Activated naive CD4-positive, alpha-beta T cell treated with anti-CD3 and anti-CD28 coated beads, Interleukin-2, amount 50 U/mL, for 24 hours (primary cell): ENCODE results near the gene EEF1G.
"Not testable (repeated sequence)": the region's sequence is repeated elsewhere in the genome, so short reads cannot be mapped to it uniquely, and the experiment has no call there.

ENCODE experiments used
- H3K27ac Mint-ChIP-seq: one replicate; pipeline ENCODE4 v1.8.0; 2021; ENCODE audit warnings: mild to moderate bottlenecking, mixed read lengths
- H3K27me3 Mint-ChIP-seq: one replicate; pipeline ENCODE4 v1.8.0; 2021; ENCODE audit warnings: mixed read lengths
- H3K36me3 Mint-ChIP-seq: one replicate; pipeline ENCODE4 v1.8.0; 2021; ENCODE audit warnings: mixed read lengths
- H3K4me1 Mint-ChIP-seq: one replicate; pipeline ENCODE4 v1.8.0; 2021; ENCODE audit warnings: mixed read lengths
- H3K4me3 Mint-ChIP-seq: one replicate; pipeline ENCODE4 v1.8.0; 2021; ENCODE audit warnings: mild to moderate bottlenecking, mixed read lengths
- H3K9me3 Mint-ChIP-seq: one replicate; pipeline ENCODE4 v1.8.0; 2021; ENCODE audit warnings: mixed read lengths

EEF1G gene

GRCh38 chr11:62555464-62556107 is 18.1 kb downstream of the EEF1G start:
- peaks cover 86% of the 10 kb centered on the region for H3K4me1 Mint-ChIP-seq
- H3K4me3 Mint-ChIP-seq, result peak overlapping the region; percentile 69
- H3K36me3 Mint-ChIP-seq, result peaks cover 7% of the 10 kb centered on the region
- H3K9me3 Mint-ChIP-seq, result no peaks in the 10 kb centered on the region
- H3K27ac Mint-ChIP-seq, result peak overlapping the region; percentile 91
- H3K27me3 Mint-ChIP-seq, result no peaks in the 10 kb centered on the region

DNA sequence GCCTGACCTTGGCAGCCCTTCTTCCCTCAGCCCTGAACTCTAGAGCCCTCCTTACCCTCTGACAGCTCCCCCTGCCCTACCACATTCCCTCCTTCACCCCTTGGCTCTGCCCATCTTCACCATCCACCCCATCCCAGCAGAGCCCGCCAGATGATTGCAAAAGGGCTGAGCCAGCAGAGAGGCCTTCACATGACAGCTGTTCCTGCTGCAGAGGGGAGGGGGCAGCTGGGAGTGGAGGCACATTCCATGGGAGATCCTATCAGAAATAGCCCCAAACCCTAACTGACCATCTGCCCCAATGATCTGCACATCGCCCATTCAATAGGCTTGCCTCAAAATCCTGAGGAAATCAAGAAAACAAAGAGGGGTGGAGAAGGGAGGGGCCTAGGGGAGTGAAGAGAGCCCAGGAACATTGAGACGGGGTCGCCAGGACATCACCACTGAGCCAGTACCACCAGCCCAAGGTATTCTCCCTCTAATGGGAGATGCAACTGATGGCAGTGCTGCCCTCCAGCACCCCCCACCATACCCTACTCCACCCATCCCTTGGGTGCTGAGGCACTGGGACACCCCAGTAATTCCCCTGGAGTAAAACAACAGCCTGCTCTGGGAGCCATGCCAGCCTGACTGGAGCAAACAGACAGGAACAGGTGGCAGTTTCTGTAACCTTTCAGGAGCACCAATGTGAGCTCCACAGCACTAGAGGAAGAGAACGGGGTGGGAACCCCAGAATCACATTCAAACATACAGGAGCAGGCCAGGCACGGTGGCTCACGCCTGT is 19.1 kb downstream of the EEF1G start:
- Mint-ChIP-seq H3K4me1 (peaks cover 86% of the 10 kb centered on the region), H3K4me3 (peak overlapping the region; percentile 69), H3K9me3 (no peaks in the 10 kb centered on the region), H3K27ac (peak overlapping the region; percentile 91), H3K36me3 (peaks cover 4% of the 10 kb centered on the region), H3K27me3 (no peaks in the 10 kb centered on the region)

DNA sequence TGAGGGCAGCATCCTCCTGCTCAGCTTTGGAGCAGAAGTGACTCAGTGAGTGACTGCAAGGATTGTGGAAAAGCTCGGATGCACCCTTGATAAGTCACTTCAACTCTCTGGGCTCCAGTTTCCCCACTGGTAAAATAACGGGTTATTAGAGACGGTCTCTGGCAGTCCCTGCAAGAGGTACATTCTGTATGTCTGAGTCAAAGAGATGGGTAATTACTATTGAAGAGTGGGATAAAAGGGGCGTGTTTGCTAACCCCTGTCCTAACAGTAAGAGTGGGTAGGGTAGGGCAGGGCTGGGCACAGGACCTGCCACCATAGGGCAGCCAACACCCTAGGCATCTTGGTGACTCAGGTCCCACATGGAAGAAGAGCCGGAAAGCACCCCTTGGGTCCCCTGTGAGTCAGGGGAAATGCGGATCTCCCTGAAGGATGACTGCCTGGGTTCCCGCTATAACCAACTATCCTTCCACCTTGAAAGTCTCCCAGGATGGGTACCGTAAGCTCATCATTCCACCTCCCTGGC is 19.8 kb downstream of the EEF1G start:
- Mint-ChIP-seq H3K9me3 (no peaks in the 10 kb centered on the region), H3K36me3 (peaks cover under 1% of the 10 kb centered on the region), H3K4me1 (peaks cover 82% of the 10 kb centered on the region), H3K4me3 (peak overlapping the region; percentile 69), H3K27ac (peak overlapping the region; percentile 91), H3K27me3 (no peaks in the 10 kb centered on the region)

DNA sequence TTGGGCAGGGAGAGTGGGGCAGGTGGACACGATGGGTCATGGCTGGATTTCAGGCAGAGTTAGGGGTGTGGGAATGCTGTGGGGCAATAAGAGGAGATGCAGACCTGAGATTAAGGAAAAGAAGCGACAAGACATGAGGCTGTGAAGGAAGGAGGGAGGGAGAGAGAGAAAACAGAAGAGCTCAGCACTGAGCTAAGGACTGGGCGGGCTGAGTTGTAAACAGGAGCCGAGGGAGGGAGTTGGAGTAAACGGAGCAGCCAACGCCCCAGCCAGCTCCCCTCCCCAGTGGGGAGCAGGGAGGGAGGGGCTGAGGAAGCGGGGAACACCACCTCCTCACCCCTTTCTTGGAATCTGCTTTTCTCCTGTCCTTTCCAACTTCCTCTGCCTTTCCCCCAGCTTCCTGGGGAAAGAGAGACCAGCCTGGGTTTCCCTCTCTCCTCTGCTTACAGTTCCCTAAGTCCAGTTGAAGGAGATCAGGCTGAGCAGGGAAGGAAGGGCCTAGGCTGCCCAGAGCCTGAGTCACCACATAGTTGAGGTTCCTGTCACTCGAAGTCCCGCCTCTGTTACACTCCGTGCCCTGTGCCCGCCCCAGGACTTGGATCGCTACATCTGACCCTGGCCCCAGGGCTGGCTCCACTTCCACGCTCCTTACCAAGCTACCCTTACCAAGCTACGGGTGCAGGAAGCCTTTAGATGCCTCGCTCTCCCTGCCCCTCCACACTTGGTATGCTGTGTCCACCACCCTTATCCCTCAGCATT is 20.4 kb downstream of the EEF1G start:
- Mint-ChIP-seq H3K36me3 (no peaks in the 10 kb centered on the region), H3K4me1 (peaks cover 88% of the 10 kb centered on the region), H3K27ac (peak overlapping the region; percentile 82), H3K4me3 (peak overlapping the region; percentile 53), H3K9me3 (no peaks in the 10 kb centered on the region), H3K27me3 (no peaks in the 10 kb centered on the region)

DNA sequence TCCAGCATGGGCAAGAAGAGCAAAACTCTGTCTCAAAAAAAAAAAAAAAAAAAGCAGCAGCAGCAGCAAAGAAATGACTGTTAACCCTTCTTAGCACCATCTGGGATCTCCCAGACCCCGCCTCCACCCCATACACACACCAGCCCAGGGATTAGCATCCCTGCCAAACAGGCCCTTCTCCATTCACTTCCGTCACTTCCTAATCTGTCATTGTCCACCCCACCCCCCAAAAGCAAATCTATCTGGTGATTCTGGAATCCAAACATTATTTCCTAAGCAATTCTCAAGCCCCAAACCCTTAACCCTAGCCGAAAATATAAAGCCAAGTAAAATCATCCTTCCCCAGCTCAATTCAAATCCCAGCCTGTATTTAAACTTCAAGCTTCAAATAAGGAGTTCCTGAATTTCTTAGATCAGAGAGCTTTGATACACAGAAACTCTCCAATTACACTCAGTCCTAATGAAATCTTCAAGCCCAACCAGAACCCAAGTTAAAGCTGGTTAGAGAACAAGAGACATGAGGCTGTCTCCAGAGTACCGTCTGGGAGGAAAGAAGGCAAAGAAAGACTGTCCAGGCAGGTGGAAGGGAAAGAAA is 21.1 kb downstream of the EEF1G start:
- Mint-ChIP-seq H3K36me3 (no peaks in the 10 kb centered on the region), H3K27ac (peak overlapping the region; percentile 93), H3K27me3 (no peaks in the 10 kb centered on the region), H3K4me3 (peak overlapping the region; percentile 45), H3K9me3 (no peaks in the 10 kb centered on the region), H3K4me1 (peaks cover 94% of the 10 kb centered on the region)

- H3K36me3 Mint-ChIP-seq, H3K27me3 Mint-ChIP-seq, H3K9me3 Mint-ChIP-seq, H3K4me3 Mint-ChIP-seq: not testable (repeated sequence)
- Mint-ChIP-seq H3K4me1 (peaks cover 76% of the 10 kb centered on the region), H3K27ac (peak overlapping the region; percentile 65)
Measured at GRCh38 chr11:62550478-62550877, 23.2 kb downstream of the EEF1G start.

DNA sequence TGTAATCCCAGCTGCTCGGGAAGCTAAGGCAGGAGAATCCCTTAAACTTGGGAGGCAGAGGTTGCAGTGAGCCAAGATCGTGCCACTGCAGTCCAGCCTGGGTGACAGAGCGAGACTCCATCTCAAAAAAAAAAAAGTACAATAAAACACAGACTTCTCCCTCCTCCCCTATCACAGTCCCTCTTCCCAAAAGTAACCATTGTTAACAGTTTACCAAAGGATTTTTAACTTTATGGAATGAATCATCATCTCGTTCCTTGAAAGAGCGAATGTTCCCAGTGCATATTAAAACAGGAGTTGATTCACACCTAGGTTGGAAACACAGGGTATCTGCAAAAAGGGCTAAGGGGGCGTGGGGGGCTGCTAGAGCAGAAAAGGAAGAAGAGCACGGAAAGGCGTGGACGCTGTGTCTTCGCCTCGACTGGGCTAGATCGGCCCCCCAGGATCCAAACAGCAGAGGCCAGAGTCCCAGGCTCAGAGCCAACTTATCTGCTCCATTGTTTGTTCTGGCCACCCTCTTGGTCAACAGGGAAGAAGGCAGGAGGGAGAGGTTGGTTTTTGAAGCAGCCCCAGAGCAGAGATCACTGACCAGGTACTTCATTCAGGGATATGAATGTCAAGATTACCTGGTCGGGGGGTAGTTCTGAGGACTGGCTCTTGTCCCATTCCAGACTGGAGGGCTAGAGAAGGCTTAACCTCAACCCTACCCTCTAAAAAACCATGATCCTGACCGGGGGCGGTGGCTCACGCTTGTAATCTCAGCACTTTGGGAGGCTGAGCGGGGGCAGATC is 25.0 kb downstream of the EEF1G start:
- Mint-ChIP-seq H3K9me3 (no peaks in the 10 kb centered on the region), H3K27ac (no peak overlapping the region), H3K27me3 (no peaks in the 10 kb centered on the region), H3K4me1 (peaks cover 73% of the 10 kb centered on the region), H3K36me3 (no peaks in the 10 kb centered on the region), H3K4me3 (no peak overlapping the region)

DNA sequence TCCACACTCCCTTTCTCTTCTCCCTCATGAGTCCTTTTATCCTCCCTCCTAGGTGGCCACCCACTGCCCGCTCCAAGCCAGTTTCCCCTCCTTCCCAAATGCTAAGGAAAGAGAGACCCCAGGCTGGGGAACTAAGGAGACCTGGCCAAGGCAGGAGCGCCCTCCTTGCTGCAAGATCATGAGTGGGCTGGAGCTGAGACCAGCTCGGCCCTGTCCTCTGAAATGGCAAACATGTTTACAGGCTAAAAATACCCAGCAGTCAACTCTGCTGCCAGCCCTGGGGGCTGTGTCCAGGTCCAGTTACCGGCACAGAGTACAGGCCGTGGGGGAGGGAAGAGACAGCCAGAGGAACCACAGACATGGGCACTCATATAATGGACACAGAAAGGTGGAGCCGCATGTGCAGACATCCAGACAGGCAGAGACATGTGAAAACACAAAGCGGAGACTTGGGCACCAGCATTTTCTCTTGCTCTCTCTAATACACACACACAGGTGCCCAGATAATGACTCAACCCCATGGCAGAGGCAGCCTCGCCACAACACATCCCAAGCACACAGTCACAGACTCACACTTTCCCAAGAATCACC is 25.9 kb downstream of the EEF1G start:
- Mint-ChIP-seq H3K4me3 (peak overlapping the region; percentile 59), H3K4me1 (peaks cover 73% of the 10 kb centered on the region), H3K36me3 (no peaks in the 10 kb centered on the region), H3K27me3 (no peaks in the 10 kb centered on the region), H3K27ac (peak overlapping the region; percentile 82), H3K9me3 (no peaks in the 10 kb centered on the region)

- H3K4me3 Mint-ChIP-seq, result peak overlapping the region; percentile 59
- no peaks in the 10 kb centered on the region for H3K9me3 Mint-ChIP-seq
- no peaks in the 10 kb centered on the region for H3K36me3 Mint-ChIP-seq
- no peak overlapping the region for H3K27ac Mint-ChIP-seq
- no peaks in the 10 kb centered on the region for H3K27me3 Mint-ChIP-seq
- H3K4me1 Mint-ChIP-seq, result peaks cover 73% of the 10 kb centered on the region
Measured at GRCh38 chr11:62546929-62547625, 26.6 kb downstream of the EEF1G start.

DNA sequence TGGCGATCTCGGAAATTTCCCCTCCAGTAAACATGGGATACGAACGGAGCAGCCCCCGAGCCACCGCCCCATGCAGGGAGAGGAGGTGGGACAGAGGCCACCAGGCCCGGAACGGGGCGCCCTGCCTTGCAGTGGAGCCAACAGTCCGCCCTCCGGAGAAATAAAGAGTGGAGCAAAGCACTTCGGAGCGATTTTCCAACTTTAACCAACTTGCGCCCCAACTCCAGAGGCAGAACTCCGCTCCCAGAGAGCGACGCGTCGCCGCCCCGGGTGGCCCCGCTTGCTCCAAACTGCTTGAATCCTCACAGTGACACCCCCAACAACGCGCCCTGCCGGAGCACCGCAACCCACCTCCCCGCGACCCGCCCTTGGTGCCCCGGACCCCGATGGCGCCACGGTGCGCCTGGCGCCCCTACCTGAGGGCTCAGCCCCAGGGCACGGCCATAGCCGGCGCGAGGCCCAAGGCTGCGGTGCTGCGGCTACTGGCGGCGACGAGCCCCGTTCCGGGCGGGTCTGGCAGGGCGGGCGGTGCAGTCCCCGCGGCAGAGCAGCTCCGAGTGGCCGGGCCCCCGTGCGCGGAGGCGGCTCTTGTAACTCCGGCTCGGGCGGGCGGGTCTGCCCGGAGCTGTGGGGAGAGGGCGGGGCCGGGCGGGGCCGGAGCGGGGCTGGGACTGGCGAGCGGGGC is 27.3 kb downstream of the EEF1G start, which contains the start of gene AHNAK:
Gene AHNAK (minus strand): TSS at position 563 of the 685 bp plus-strand sequence. CDS start 10,708 bp downstream, outside the sequence.
- peaks cover 73% of the 10 kb centered on the region for H3K4me1 Mint-ChIP-seq
- H3K36me3 Mint-ChIP-seq, result no peaks in the 10 kb centered on the region
- H3K9me3 Mint-ChIP-seq, result no peaks in the 10 kb centered on the region
- peak within 1 kb of the TSS; percentile 89 for H3K4me3 Mint-ChIP-seq
- peak within 1 kb of the TSS; percentile 82 for H3K27ac Mint-ChIP-seq
- no peaks in the 10 kb centered on the region for H3K27me3 Mint-ChIP-seq

GRCh38 chr11:62545437-62546243 is 28.1 kb downstream of the EEF1G start:
- H3K27ac Mint-ChIP-seq, result peak overlapping the region; percentile 70
- peaks cover 73% of the 10 kb centered on the region for H3K4me1 Mint-ChIP-seq
- no peaks in the 10 kb centered on the region for H3K9me3 Mint-ChIP-seq
- H3K36me3 Mint-ChIP-seq, result no peaks in the 10 kb centered on the region
- no peaks in the 10 kb centered on the region for H3K27me3 Mint-ChIP-seq
- H3K4me3 Mint-ChIP-seq, result peak overlapping the region; percentile 89

DNA sequence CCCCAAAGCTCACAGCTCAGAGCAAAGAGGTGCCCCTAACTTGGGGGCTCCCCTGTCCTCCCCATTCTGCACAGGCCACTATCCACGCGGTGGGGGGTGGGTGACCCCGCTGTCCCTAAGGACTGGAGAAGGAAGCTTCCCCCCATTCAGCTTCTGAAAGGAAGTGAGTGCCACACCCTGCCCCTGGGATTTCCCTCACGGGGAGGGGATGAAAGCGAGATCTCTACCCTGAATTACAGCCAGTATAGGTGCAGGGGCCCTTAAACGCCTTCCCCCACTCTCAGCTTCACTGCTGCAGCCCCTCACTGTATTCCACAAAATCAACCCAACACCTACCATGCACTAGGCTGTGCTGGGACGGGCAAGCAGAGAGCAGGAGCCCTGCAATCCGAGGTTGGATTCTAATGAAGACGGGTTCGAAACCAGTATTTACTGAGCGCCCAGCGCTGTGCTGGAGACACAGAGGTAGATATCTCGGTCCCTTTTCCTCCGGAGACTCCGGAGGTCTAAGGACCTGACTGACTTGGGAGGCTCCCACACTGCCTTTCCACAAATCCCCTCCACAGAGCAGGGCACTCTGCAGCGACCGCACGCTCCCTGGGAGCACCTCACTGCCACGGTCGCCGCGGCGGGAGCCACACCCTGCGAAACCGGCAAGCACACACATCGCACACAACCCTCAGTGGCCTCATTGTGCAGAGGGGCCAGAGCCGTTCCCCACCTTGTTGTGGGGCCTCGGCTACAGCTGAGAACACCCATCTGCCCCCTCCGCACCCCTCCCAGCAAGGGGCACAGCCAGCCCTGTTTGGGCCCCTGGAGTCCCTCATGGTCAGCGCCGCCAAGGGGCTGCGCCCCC is 28.9 kb downstream of the EEF1G start:
- H3K36me3 Mint-ChIP-seq, result no peaks in the 10 kb centered on the region
- H3K27me3 Mint-ChIP-seq, result no peaks in the 10 kb centered on the region
- H3K4me1 Mint-ChIP-seq, result peaks cover 67% of the 10 kb centered on the region
- no peak overlapping the region for H3K27ac Mint-ChIP-seq
- no peaks in the 10 kb centered on the region for H3K9me3 Mint-ChIP-seq
- H3K4me3 Mint-ChIP-seq, result peak overlapping the region; percentile 89
